ENCODE data around the gene IER2.

GRCh38 chr19:13139633-13140311 lies 10.4 kb upstream of the IER2 start:
- no peak for TF ChIP-seq CTCF (conservative IDR thresholded peaks at IDR 0.05 in 1 of 2, IDR thresholded peaks at IDR 0.05 in 1 of 2; ENCODE audit: low read depth in 1 of 2, low read length in 2 of 2)
- TF ChIP-seq EZH2 (IDR thresholded peaks at IDR 0.05; ENCODE audit: low read length, missing control alignments) = no peak

Measured in fibroblast of lung (primary cell).